NOMO-1 treated with dmso at 0.1 percent for 144 hours (cell line): ENCODE results near the gene PDE6B.
"Not testable (repeated sequence)": the region's sequence is repeated elsewhere in the genome, so short reads cannot be mapped to it uniquely, and the experiment has no call there.

Experiments used
- DNase-seq: peaks from one replicate; lab custom pipeline; 2025; ENCODE audit not compliant: unreplicated experiment; lab: John Stamatoyannopoulos, UW

The PDE6B gene

GRCh38 chr4:669806-670559 is 44.6 kb downstream of the PDE6B start:
- DNase-seq = not testable (repeated sequence)

- DNase-seq = no peak
These were observed 46.4 kb downstream of the PDE6B start for GRCh38 chr4:671769-672168.

GRCh38 chr4:673349-674091 is 48.1 kb downstream of the PDE6B start:
- DNase-seq = no peak

- DNase-seq = peak; percentile 90
These were observed 49.0 kb downstream of the PDE6B start, which contains the start of the genes ATP5ME and MYL5 for GRCh38 chr4:674172-675035. TSS of gene ATP5ME (minus strand) at chr4:674276. CDS start at chr4:674247, 29 bp downstream. TSS of gene MYL5 (plus strand) at chr4:674542. CDS start at chr4:678027, 3,485 bp downstream.

- no peak for DNase-seq
These were observed 49.9 kb downstream of the PDE6B start for GRCh38 chr4:675036-675882.

- DNase-seq = no peak
These were observed 50.9 kb downstream of the PDE6B start for GRCh38 chr4:675980-676870.

- no peak for DNase-seq
These were observed 51.5 kb downstream of the PDE6B start for GRCh38 chr4:676871-677235.

- DNase-seq = no peak
These were observed 52.3 kb downstream of the PDE6B start for GRCh38 chr4:677431-678293.

- DNase-seq = no peak
These were observed 53.1 kb downstream of the PDE6B start for GRCh38 chr4:678331-679103.

- no peak for DNase-seq
These were observed 53.7 kb downstream of the PDE6B start for GRCh38 chr4:679104-679481.

GRCh38 chr4:679629-680028 is 54.3 kb downstream of the PDE6B start:
- no peak for DNase-seq

- no peak for DNase-seq
These were observed 54.7 kb downstream of the PDE6B start for GRCh38 chr4:680091-680490.

GRCh38 chr4:680551-680927 is 55.2 kb downstream of the PDE6B start:
- no peak for DNase-seq

GRCh38 chr4:680928-681645 is 55.7 kb downstream of the PDE6B start:
- DNase-seq = no peak

GRCh38 chr4:681736-682451 is 56.5 kb downstream of the PDE6B start:
- DNase-seq = no peak

GRCh38 chr4:682490-683172 is 57.3 kb downstream of the PDE6B start:
- DNase-seq = no peak
